AG10803 (cell line): ENCODE data around the gene TNFRSF25.
A peak's percentile ranks its signal among the peaks of the same experiment; 100 is the strongest.

Experiments
- DNase-seq: peaks from one replicate; pipeline ENCODE4 v3.0.0; 2010; ENCODE audit warnings: low read depth
- H3K4me3 ChIP-seq: 2 replicates; pipeline ENCODE4 v1.5.1; 2011; ENCODE audit warnings: mild to moderate bottlenecking, low read length, control low read depth
- TF ChIP-seq, protein P1 (sequence below): conservative IDR thresholded peaks from 2 replicates; pipeline ENCODE4 v1.5.1; 2011; ENCODE audit warnings: mild to moderate bottlenecking, low read length, control low read depth, inconsistent platforms

Gene TNFRSF25

DNA sequence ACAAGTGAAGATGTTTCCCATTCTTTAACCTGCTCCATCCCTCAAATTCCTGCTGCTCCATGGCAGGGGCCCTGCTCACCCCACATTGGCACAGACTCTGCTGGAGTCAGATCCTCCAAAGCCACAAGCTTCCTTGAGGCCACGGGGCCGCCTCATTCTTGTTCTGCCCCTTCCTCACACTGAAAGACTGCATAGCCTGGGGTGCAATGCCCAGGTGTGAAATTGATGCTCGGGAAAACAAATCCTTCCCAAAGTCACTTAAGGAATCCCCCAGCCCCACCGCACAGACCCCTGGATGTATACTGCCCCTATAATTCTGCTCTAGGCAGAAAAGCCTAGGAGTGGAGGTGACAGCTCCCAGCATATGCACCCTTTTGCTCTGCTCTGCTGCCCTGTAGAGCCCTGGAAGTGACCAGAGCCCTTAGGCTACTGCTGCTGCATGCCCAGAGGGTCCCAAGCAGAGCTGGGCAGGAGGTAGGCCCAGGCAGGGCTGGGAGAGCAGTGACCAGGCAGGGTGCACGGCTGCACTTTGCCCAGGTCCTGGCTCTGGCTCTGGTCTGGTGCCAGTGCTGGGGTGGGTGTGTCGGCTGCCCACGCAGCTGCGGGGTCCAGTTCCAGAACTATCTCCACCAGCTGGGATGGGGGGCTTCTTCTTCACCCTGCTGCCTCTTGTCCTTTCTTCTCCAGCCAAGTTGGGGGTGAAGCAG lies 47.9 kb downstream of the TNFRSF25 start:
- TF ChIP-seq, protein P1, sequence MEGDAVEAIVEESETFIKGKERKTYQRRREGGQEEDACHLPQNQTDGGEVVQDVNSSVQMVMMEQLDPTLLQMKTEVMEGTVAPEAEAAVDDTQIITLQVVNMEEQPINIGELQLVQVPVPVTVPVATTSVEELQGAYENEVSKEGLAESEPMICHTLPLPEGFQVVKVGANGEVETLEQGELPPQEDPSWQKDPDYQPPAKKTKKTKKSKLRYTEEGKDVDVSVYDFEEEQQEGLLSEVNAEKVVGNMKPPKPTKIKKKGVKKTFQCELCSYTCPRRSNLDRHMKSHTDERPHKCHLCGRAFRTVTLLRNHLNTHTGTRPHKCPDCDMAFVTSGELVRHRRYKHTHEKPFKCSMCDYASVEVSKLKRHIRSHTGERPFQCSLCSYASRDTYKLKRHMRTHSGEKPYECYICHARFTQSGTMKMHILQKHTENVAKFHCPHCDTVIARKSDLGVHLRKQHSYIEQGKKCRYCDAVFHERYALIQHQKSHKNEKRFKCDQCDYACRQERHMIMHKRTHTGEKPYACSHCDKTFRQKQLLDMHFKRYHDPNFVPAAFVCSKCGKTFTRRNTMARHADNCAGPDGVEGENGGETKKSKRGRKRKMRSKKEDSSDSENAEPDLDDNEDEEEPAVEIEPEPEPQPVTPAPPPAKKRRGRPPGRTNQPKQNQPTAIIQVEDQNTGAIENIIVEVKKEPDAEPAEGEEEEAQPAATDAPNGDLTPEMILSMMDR = no peak

DNA sequence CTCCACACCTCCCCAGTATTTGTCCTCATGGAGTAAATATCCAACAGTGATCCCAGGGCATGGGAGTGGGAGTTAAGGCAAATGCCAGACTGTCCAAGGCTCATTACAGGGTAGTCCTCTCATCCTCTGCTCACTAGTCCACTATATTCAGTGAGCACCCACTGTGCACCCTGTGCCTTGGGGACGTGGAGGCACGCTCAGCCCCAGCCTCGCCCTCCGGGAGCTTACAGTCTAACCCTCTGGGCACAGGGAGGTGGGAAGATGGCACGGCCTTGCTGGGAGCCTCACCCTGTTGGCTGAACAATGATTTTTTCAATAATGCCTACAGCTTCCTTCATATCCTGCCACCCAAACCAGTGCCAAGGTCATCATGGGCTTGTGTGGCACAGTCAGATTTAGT lies 49.1 kb downstream of the TNFRSF25 start:
- no peak overlapping the region for H3K4me3 ChIP-seq
- TF ChIP-seq, protein P1 = no peak
- no peak for DNase-seq

More for the DNA sequence above, 47.9 kb downstream of the TNFRSF25 start:
- H3K4me3 ChIP-seq = no peak overlapping the region
- no peak for DNase-seq

DNA sequence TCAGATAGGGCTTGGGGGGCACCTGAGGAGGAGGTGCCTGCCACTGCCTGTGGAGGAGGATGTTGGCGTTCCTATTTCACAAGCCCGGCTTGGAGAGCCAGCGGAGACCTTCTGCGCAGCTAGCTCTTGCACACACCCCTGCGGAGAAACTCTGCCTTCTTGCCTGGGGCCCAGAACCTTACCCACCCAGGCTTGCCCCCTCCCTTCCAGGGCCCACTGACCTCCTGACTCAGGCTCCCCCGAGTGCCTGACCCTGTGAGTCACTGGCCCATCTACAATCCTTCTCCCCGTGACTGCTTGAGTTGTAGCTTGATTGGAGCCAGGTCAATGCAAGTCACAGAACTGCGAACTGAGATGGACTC lies 49.7 kb downstream of the TNFRSF25 start:
- TF ChIP-seq, protein P1 = no peak
- DNase-seq = no peak
- no peak overlapping the region for H3K4me3 ChIP-seq

DNA sequence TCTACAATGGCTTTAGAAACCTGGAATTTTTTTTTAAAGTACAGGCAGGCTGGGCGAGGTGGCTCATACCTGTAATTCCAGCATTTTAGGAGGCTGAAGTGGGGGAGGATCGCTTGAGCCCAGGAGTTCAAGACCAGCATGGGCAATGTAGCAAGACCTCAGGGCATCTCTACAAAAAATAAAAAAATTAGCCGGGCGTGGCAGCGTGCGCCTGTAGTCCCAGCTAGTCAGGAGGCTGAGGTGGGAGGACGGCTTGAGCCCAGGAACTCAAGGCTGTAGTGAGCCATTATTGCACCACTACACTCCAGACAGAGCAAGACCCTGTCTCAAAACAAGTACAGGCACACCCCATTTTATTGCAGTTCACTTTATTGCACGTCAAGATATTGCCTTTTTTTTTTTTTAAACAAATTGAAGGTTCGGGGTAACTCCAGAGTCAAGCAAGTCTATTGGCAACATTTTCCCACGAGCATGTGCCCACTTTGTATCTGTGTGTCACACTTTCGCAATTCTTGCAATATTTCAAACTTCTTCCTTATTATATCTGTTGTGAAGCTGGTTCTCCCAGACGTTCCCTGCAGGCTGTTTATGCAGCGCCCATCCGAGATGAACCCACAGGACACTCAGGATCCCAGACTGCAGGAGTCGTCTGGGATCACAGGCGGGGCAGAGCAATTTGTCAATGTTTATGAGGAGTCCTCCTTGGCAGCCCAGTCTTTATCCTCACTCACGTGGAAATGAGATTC lies 50.9 kb downstream of the TNFRSF25 start:
- TF ChIP-seq, protein P1 = no peak
- no peak overlapping the region for H3K4me3 ChIP-seq
- no peak for DNase-seq

DNA sequence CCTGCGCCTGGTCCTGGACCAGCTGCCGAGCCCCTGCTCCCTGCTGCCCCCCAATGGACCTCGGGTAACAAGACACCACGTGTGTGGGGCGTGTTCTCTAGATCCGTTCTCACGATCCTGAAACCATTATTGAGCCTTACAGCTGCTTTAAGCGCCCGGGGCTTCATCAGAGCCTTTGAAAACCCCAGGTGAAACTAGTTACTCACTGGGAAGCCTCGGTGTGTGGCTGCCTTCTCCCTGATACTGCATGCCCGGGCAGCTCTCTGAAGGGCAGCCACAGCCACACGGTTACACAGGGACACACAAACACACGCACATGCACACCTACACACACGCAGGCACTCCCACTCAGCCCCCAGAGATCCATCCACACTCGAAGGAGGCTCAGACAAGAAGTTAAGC lies 51.5 kb downstream of the TNFRSF25 start:
- no peak overlapping the region; the same call in 1 of the 2 replicates for H3K4me3 ChIP-seq
- TF ChIP-seq, protein P1 = peak; percentile 61
- peak; percentile 41 for DNase-seq

DNA sequence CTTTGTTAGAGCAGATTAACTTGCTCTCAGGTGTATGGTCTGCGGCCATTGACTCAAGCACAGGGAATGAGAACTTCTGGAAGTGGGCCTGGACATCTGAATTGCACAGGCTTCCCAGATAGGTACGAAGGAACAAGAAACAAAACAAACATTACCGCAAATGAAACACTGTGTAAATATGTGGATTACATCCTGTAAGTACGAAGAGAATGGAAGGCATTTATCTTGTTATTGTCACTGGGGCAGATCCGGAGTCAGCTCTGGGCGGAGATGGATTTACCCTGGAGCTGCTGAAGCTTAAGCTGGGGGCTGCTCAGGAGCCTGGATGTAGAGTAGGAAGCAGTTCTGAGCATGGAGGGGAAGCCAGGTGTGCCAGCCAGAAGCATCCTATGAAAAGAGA lies 53.1 kb downstream of the TNFRSF25 start:
- TF ChIP-seq, protein P1 = no peak
- H3K4me3 ChIP-seq = no peak overlapping the region
- DNase-seq = no peak
